Measurements from ENCODE around the gene IKZF4. TPM values are rescaled to one million over a fixed set of nuclear protein-coding genes. Genes with fewer than 3 reads are reported as not detected.

Gene IKZF4
- polyA plus RNA-seq, 1 donor (not counting 4 experiments of a cell fraction or from before 2014, with no cell fraction given): 1.1 TPM

DNA sequence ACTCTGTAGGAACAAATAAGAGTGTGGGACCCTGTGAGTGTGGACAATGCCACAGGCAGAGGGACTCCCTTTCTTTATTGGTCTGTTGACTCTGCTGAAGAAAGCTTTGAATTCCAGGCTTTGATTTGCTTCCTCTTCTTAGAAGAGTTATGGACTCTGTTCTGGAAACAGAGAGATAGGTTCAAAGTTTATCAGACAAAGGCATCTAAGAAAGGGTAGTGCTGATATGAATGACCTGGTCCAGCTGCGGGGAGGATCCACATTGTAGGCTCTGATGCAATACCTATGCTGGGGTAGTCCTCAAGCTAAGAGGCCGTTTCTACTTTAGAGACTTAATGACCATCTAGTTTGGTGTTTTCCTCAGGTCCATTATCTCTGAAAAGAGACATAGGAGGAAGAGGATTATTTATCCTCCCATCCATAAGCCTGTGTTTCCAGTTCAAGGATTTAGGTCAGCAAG is 10.7 kb upstream of the IKZF4 start:
- TF ChIP-seq CTCF (optimal IDR thresholded peaks at IDR 0.05 in 1 of 3, IDR thresholded peaks at IDR 0.05 in 1 of 3, conservative IDR thresholded peaks at IDR 0.05 in 1 of 3; ENCODE audit: extremely low read depth in 1 of 3, insufficient read depth in 2 of 3, low read length in 3 of 3) (no peak), EZH2 (IDR thresholded peaks at IDR 0.05; ENCODE audit: low read length) (no peak)
- Histone ChIP-seq H3K9ac (ENCODE audit: control insufficient read depth, extremely low read depth, insufficient read depth, low read length) (no peak overlapping the region), H3K27ac (ENCODE audit: control insufficient read depth, insufficient read depth, low read length) (no peak overlapping the region), H4K20me1 (ENCODE audit: control insufficient read depth, extremely low read depth, insufficient read depth, low read length) (no peaks in the 10 kb centered on the region), H2AFZ (ENCODE audit: control insufficient read depth, low read length) (no peak overlapping the region), H3K36me3 (ENCODE audit: control insufficient read depth in 2 of 2, extremely low read depth in 1 of 2, insufficient read depth in 2 of 2, low read length in 2 of 2) (no peaks in the 10 kb centered on the region), H3K9me1 (ENCODE audit: control insufficient read depth, extremely low read depth, insufficient read depth, low read length) (no peaks in the 10 kb centered on the region), H3K79me2 (ENCODE audit: control insufficient read depth, insufficient read depth, low read length) (no peaks in the 10 kb centered on the region), H3K4me3 (ENCODE audit: control insufficient read depth in 2 of 3, extremely low read depth in 1 of 3, insufficient read depth in 2 of 3, low read depth in 1 of 3, low read length in 3 of 3) (no peak overlapping the region), H3K9me3 (ENCODE audit: control insufficient read depth, low read depth, low read length) (no peaks in the 10 kb centered on the region), H3K4me2 (ENCODE audit: control insufficient read depth, extremely low read depth, insufficient read depth, low read depth, low read length) (no peak overlapping the region), H3K4me1 (ENCODE audit: control insufficient read depth, extremely low read depth, insufficient read depth, low read length) (peaks cover 5% of the 10 kb centered on the region), H3K27me3 (ENCODE audit: control insufficient read depth, extremely low read depth, insufficient read depth, low read length) (no peaks in the 10 kb centered on the region)
- no peak for FAIRE-seq
- dilution Hi-C loops (cut with MboI; ENCODE audit: extremely low pct_ligation_motif_present, low sequenced_read_pairs): no loop called here
- DNase-seq (ENCODE audit: low read depth, low spot score): no peak

DNA sequence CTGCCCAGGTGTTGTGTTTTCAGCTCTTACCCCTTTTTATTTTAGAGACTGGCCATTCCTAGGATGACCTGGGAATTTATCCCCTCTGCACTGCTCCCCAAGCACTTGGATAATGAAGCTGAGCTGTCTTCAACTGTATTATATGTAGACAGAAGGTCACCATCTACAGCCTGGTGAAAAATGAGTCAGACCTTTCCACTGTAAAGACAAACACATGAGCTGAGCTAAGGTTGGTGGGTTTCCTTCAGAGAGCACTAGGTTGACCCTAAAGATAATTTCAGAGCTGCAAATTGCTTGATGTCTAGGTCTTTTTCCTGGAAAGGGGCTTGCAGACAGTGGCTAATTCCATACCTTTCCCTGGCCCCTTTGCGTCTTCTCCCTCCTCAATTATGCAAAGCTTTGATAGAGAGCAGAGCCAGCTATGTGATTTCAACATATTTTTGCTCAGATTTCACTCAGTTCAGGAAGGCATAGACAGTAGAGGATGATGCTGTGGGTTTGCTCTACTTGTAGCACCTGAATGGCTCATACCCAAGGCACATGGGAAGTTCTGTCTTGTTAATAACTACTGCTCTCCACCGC is 9.2 kb upstream of the IKZF4 start:
- peaks cover 5% of the 10 kb centered on the region for H3K4me1 ChIP-seq (ENCODE audit: control insufficient read depth, extremely low read depth, insufficient read depth, low read length)
- DNase-seq (ENCODE audit: low read depth, low spot score) (no peak), FAIRE-seq (no peak)
- H3K4me2 ChIP-seq (ENCODE audit: control insufficient read depth, extremely low read depth, insufficient read depth, low read depth, low read length): no peak overlapping the region
- H3K9me1 ChIP-seq (ENCODE audit: control insufficient read depth, extremely low read depth, insufficient read depth, low read length): no peaks in the 10 kb centered on the region
- no peaks in the 10 kb centered on the region for H3K9me3 ChIP-seq (ENCODE audit: control insufficient read depth, low read depth, low read length)
- no peaks in the 10 kb centered on the region for H3K36me3 ChIP-seq (ENCODE audit: control insufficient read depth in 2 of 2, extremely low read depth in 1 of 2, insufficient read depth in 2 of 2, low read length in 2 of 2)
- H4K20me1 ChIP-seq (ENCODE audit: control insufficient read depth, extremely low read depth, insufficient read depth, low read length): no peaks in the 10 kb centered on the region
- no peak overlapping the region for H2AFZ ChIP-seq (ENCODE audit: control insufficient read depth, low read length)
- no peaks in the 10 kb centered on the region for H3K79me2 ChIP-seq (ENCODE audit: control insufficient read depth, insufficient read depth, low read length)
- dilution Hi-C loops (cut with MboI; ENCODE audit: extremely low pct_ligation_motif_present, low sequenced_read_pairs): no loop called here
- H3K4me3 ChIP-seq (ENCODE audit: control insufficient read depth in 2 of 3, extremely low read depth in 1 of 3, insufficient read depth in 2 of 3, low read depth in 1 of 3, low read length in 3 of 3): no peak overlapping the region
- no peak overlapping the region for H3K9ac ChIP-seq (ENCODE audit: control insufficient read depth, extremely low read depth, insufficient read depth, low read length)
- no peak overlapping the region for H3K27ac ChIP-seq (ENCODE audit: control insufficient read depth, insufficient read depth, low read length)
- no peaks in the 10 kb centered on the region for H3K27me3 ChIP-seq (ENCODE audit: control insufficient read depth, extremely low read depth, insufficient read depth, low read length)
- TF ChIP-seq CTCF (optimal IDR thresholded peaks at IDR 0.05 in 1 of 3, IDR thresholded peaks at IDR 0.05 in 1 of 3, conservative IDR thresholded peaks at IDR 0.05 in 1 of 3; ENCODE audit: extremely low read depth in 1 of 3, insufficient read depth in 2 of 3, low read length in 3 of 3) (no peak), EZH2 (IDR thresholded peaks at IDR 0.05; ENCODE audit: low read length) (no peak)
